ENCODE results near the gene AGBL1.

AGBL1 gene

GRCh38 chr15:86616771-86617170, 537.1 kb downstream of the AGBL1 start:
- Histone ChIP-seq H3K4me2 (ENCODE audit: low read depth, low read length, poor library complexity, severe bottlenecking) (no peak overlapping the region), H4K20me1 (ENCODE audit: low read depth, low read length) (no peaks in the 10 kb centered on the region), H3K36me3 (ENCODE audit: low read length) (no peaks in the 10 kb centered on the region), H3K27me3 (ENCODE audit: low read length) (no peaks in the 10 kb centered on the region), H3K9ac (ENCODE audit: low read length) (no peak overlapping the region), H3F3A (ENCODE audit: insufficient read depth) (no peaks in the 10 kb centered on the region), H3K9me2 (replicated peaks; ENCODE audit: insufficient read depth, low read length) (no peaks in the 10 kb centered on the region), H2AFZ (ENCODE audit: low read depth, low read length, severe bottlenecking) (no peak overlapping the region), H3K79me2 (ENCODE audit: insufficient read depth, low read length) (no peaks in the 10 kb centered on the region), H3K4me3 (ENCODE audit: insufficient read depth, low read length, poor library complexity, severe bottlenecking) (no peak overlapping the region), H3K27ac (ENCODE audit: low read depth, low read length) (no peak overlapping the region), H3K9me3 (ENCODE audit: insufficient read depth, low read length) (no peaks in the 10 kb centered on the region)
- TF ChIP-seq CTCF (IDR thresholded peaks at IDR 0.05; ENCODE audit: insufficient read depth, low read length, poor library complexity, severe bottlenecking) (no peak), EZH2phosphoT487 (conservative IDR thresholded peaks at IDR 0.05; ENCODE audit: low read length) (no peak)

- no peak overlapping the region for H3K9ac ChIP-seq (ENCODE audit: low read length)
- H3K4me2 ChIP-seq (ENCODE audit: low read depth, low read length, poor library complexity, severe bottlenecking), result no peak overlapping the region
- H3F3A ChIP-seq (ENCODE audit: insufficient read depth), result no peaks in the 10 kb centered on the region
- H2AFZ ChIP-seq (ENCODE audit: low read depth, low read length, severe bottlenecking), result no peak overlapping the region
- no peak overlapping the region for H3K27ac ChIP-seq (ENCODE audit: low read depth, low read length)
- no peaks in the 10 kb centered on the region for H4K20me1 ChIP-seq (ENCODE audit: low read depth, low read length)
- no peak for TF ChIP-seq CTCF (IDR thresholded peaks at IDR 0.05; ENCODE audit: insufficient read depth, low read length, poor library complexity, severe bottlenecking)
- no peak for TF ChIP-seq EZH2phosphoT487 (conservative IDR thresholded peaks at IDR 0.05; ENCODE audit: low read length)
- no peaks in the 10 kb centered on the region for H3K27me3 ChIP-seq (ENCODE audit: low read length)
- H3K79me2 ChIP-seq (ENCODE audit: insufficient read depth, low read length), result no peaks in the 10 kb centered on the region
- no peaks in the 10 kb centered on the region for H3K9me2 ChIP-seq (replicated peaks; ENCODE audit: insufficient read depth, low read length)
- no peaks in the 10 kb centered on the region for H3K9me3 ChIP-seq (ENCODE audit: insufficient read depth, low read length)
- H3K36me3 ChIP-seq (ENCODE audit: low read length), result no peaks in the 10 kb centered on the region
- H3K4me3 ChIP-seq (ENCODE audit: insufficient read depth, low read length, poor library complexity, severe bottlenecking), result no peak overlapping the region
Measured at GRCh38 chr15:86620157-86620556, 540.5 kb downstream of the AGBL1 start.

- H3K36me3 ChIP-seq (ENCODE audit: low read length), result no peaks in the 10 kb centered on the region
- no peaks in the 10 kb centered on the region for H4K20me1 ChIP-seq (ENCODE audit: low read depth, low read length)
- no peaks in the 10 kb centered on the region for H3K79me2 ChIP-seq (ENCODE audit: insufficient read depth, low read length)
- no peaks in the 10 kb centered on the region for H3K9me2 ChIP-seq (replicated peaks; ENCODE audit: insufficient read depth, low read length)
- no peak overlapping the region for H3K27ac ChIP-seq (ENCODE audit: low read depth, low read length)
- no peak overlapping the region for H2AFZ ChIP-seq (ENCODE audit: low read depth, low read length, severe bottlenecking)
- no peaks in the 10 kb centered on the region for H3F3A ChIP-seq (ENCODE audit: insufficient read depth)
- no peak overlapping the region for H3K4me3 ChIP-seq (ENCODE audit: insufficient read depth, low read length, poor library complexity, severe bottlenecking)
- H3K27me3 ChIP-seq (ENCODE audit: low read length), result no peaks in the 10 kb centered on the region
- no peak overlapping the region for H3K9ac ChIP-seq (ENCODE audit: low read length)
- no peak overlapping the region for H3K4me2 ChIP-seq (ENCODE audit: low read depth, low read length, poor library complexity, severe bottlenecking)
- TF ChIP-seq EZH2phosphoT487 (conservative IDR thresholded peaks at IDR 0.05; ENCODE audit: low read length) (no peak), CTCF (IDR thresholded peaks at IDR 0.05; ENCODE audit: insufficient read depth, low read length, poor library complexity, severe bottlenecking) (no peak)
- H3K9me3 ChIP-seq (ENCODE audit: insufficient read depth, low read length), result no peaks in the 10 kb centered on the region
Measured at GRCh38 chr15:86620641-86621349, 541.1 kb downstream of the AGBL1 start.

All from SU-DHL-6 (cell line).